Stimulated activated naive CD8-positive, alpha-beta T cell treated with anti-CD3 and anti-CD28 coated beads, Interleukin-15, amount 100 ng/mL, for 72 hours (primary cell): ENCODE measurements around the gene SPTBN5.

Experiments
- ATAC-seq: fragments of 150-1000 bp; cut with Tn5 transposase; 2 replicates; pipeline ENCODE4 v1.10.0; 2021; ENCODE audit warnings: mild to moderate bottlenecking, moderate library complexity
- DNase-seq, 2 donors: peaks; one replicate each; pipeline ENCODE4 v3.0.0; 2021 to 2022
- H3K27ac Mint-ChIP-seq, 2 donors: one replicate each; pipeline ENCODE4 v1.8.0; 2022; ENCODE audit warnings: mild to moderate bottlenecking in 2 of 2, mixed read lengths in 2 of 2, moderate library complexity in 2 of 2
- H3K27me3 Mint-ChIP-seq: one replicate; pipeline ENCODE4 v1.8.0; 2022; ENCODE audit warnings: mixed read lengths
- H3K4me1 Mint-ChIP-seq: one replicate; pipeline ENCODE4 v1.8.0; 2022; ENCODE audit warnings: mild to moderate bottlenecking, mixed read lengths
- H3K4me3 Mint-ChIP-seq, 2 donors: one replicate each; pipeline ENCODE4 v1.8.0; 2022; ENCODE audit warnings: mild to moderate bottlenecking in 2 of 2, mixed read lengths in 2 of 2, moderate library complexity in 1 of 2
- H3K9me3 Mint-ChIP-seq, 2 donors: one replicate each; pipeline ENCODE4 v1.8.0; 2022; ENCODE audit warnings: mixed read lengths in 2 of 2

Gene SPTBN5

GRCh38 chr15:41917767-41918430, 24.0 kb upstream of the SPTBN5 start:
- H3K9me3 Mint-ChIP-seq = no peaks in the 10 kb centered on the region
- DNase-seq (no peak), ATAC-seq (no peak)
- no peaks in the 10 kb centered on the region for H3K27me3 Mint-ChIP-seq
- H3K4me3 Mint-ChIP-seq = no peak overlapping the region
- H3K27ac Mint-ChIP-seq = peak overlapping the region in 1 of 2 donors; percentile 8
- peaks cover 28% of the 10 kb centered on the region for H3K4me1 Mint-ChIP-seq

DNA sequence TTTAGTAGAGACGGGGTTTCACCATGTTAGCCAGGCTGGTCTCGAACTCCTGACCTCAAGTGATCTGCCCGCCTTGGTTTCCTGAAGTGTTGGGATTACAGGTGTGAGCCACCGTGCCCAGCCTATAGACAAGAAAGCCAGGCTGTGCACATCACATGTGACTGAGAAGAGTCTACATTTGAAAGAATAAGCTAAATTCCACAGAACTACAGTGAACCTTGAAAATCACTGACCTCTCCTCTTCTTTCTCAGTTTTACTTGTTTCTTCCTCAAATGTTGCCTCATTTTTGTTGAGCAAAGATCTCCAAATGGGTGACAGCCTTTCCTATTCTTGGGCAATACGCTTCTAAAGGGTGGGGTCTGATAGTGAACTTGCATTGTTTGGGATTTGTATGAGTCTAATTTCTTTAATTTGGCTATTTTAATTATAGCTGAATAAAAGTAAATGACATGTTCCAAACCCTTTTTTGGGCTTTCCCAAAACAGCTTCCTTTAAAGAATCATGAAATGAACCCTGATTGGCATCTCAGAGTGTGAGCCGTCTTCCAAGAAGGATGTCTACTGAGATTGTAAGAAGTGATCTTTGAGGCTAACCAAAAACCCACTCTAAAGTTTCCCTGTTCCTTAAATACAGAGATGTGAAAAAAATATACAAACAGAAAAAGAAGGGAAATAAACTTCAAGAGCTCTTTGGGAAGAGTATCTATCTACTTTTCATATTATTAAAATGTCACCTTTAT, 21.6 kb upstream of the SPTBN5 start:
- Mint-ChIP-seq H3K27me3 (no peaks in the 10 kb centered on the region), H3K4me3 (no peak overlapping the region), H3K9me3 (no peaks in the 10 kb centered on the region), H3K27ac (no peak overlapping the region), H3K4me1 (peaks cover 21% of the 10 kb centered on the region)
- ATAC-seq (no peak), DNase-seq (no peak)

DNA sequence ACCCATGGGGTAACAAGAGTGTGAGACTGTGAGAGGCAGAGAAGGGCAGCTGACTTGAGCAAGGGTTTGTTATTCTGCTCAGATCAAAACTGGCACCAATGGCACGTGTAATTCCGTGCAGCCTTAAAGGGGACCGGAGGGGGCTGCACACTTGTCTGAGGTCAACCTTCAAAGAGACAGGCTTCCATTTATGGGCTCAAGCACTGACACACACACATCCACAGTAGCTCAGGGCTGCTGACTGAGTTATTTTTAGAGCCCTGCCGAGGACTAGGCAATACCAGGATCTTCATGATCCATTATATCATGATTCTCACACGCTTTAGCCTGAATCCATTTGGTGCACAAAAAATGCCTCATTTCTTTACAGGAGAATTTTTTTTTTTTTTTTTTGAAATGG, 20.6 kb upstream of the SPTBN5 start:
- no peak overlapping the region for H3K4me3 Mint-ChIP-seq
- no peaks in the 10 kb centered on the region for H3K27me3 Mint-ChIP-seq
- H3K9me3 Mint-ChIP-seq = no peaks in the 10 kb centered on the region
- H3K27ac Mint-ChIP-seq = no peak overlapping the region
- DNase-seq (no peak), ATAC-seq (no peak)
- H3K4me1 Mint-ChIP-seq = peaks cover 21% of the 10 kb centered on the region

DNA sequence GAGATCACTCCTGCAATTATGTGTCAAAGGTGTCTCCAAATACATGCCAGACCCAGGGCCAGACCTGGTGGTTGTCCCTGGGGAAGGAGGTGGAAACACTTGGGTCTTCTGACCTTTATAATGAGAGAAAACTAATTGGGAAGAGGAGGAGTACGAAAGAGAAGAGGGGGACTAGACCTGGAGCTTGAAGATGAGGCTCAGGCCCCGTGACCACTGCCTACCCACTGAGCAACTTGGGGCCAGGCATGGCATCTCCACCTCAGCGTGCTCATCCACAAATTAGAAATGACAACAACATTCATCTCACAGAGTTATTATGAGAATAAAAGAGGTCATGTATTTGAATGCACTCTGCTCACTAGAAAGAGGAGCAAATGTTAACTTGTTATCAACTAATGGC, 19.4 kb upstream of the SPTBN5 start:
- peaks cover 21% of the 10 kb centered on the region for H3K4me1 Mint-ChIP-seq

DNA sequence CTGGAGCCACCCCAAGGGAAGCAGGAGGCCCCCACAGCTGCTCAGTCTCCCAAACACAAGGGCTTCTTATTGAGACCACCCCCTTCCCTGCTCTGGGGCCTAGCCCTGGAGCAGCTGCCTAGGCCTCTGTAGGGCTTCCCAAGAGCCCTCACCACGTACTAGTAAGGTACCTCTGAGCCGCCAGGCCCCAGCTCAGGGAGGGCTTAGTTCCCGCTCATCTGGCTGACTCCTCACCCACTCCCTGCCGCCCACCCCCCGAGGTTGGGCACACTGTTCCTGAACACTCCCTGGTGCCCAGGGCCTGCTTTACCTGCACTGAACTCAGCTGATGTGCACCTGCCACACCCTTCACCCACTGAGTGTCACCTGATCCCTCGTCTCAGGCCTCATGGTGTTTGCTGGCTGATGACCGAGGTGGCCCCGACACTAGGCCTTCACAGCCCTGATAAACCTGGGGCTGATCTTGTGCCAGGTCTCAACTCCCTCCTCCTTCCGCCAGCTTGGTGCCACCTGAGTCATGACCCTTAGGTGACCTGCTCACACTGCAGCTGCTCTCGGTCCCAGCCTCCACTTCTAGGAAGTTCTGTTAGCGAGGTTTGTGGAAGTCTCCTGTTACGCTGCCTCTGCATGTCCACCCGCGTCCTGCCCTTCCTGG, 18.0 kb upstream of the SPTBN5 start:
- no peaks in the 10 kb centered on the region for H3K27me3 Mint-ChIP-seq

More for the DNA sequence above, 19.4 kb upstream of the SPTBN5 start:
- Mint-ChIP-seq H3K27me3 (no peaks in the 10 kb centered on the region), H3K9me3 (no peaks in the 10 kb centered on the region), H3K27ac (no peak overlapping the region), H3K4me3 (no peak overlapping the region)
- DNase-seq (no peak), ATAC-seq (no peak)

GRCh38 chr15:41908736-41909461, 15.0 kb upstream of the SPTBN5 start:
- Mint-ChIP-seq H3K27ac (no peak overlapping the region), H3K27me3 (no peaks in the 10 kb centered on the region), H3K4me1 (peaks cover 9% of the 10 kb centered on the region), H3K9me3 (peaks cover 0 to 5% of the 10 kb centered on the region in 2 donors), H3K4me3 (no peak overlapping the region)
- ATAC-seq (no peak), DNase-seq (no peak)

More for the DNA sequence above, 18.0 kb upstream of the SPTBN5 start:
- DNase-seq (no peak), ATAC-seq (no peak)
- H3K4me1 Mint-ChIP-seq = peaks cover 15% of the 10 kb centered on the region
- no peak overlapping the region for H3K4me3 Mint-ChIP-seq
- H3K27ac Mint-ChIP-seq = peak overlapping the region in 1 of 2 donors; percentile 15
- no peaks in the 10 kb centered on the region for H3K9me3 Mint-ChIP-seq

- H3K27me3 Mint-ChIP-seq = no peaks in the 10 kb centered on the region
- peaks cover 9% of the 10 kb centered on the region for H3K4me1 Mint-ChIP-seq
- no peak for ATAC-seq
- no peak for DNase-seq
- no peak overlapping the region for H3K27ac Mint-ChIP-seq
- peaks cover 0 to 5% of the 10 kb centered on the region in 2 donors for H3K9me3 Mint-ChIP-seq
- H3K4me3 Mint-ChIP-seq = no peak overlapping the region
Observed at GRCh38 chr15:41907141-41907540, 13.3 kb upstream of the SPTBN5 start.

DNA sequence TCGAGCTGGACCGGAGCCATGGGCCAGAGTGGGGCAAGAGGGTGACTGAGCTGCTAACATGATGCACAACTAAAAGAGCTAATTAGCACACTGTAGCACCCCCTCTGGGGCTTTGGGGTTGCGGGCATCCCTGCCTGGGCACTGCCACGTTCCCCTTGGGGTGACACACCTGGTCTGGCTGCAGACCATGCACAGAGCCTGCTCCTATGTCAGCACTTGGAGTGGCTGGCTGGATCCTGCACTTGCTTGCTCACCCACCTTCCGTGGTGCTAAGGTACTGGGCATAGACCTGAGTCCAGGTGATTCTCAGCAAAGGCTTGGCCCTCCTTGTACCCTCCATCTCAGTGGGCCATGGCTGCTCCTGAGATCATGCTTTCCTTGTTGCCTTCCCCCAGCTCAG, 12.8 kb upstream of the SPTBN5 start:
- no peaks in the 10 kb centered on the region for H3K27me3 Mint-ChIP-seq
- DNase-seq (no peak), ATAC-seq (no peak)
- H3K4me3 Mint-ChIP-seq = no peak overlapping the region
- H3K4me1 Mint-ChIP-seq = peaks cover 9% of the 10 kb centered on the region
- H3K9me3 Mint-ChIP-seq = peaks cover 0 to 5% of the 10 kb centered on the region in 2 donors
- no peak overlapping the region for H3K27ac Mint-ChIP-seq

DNA sequence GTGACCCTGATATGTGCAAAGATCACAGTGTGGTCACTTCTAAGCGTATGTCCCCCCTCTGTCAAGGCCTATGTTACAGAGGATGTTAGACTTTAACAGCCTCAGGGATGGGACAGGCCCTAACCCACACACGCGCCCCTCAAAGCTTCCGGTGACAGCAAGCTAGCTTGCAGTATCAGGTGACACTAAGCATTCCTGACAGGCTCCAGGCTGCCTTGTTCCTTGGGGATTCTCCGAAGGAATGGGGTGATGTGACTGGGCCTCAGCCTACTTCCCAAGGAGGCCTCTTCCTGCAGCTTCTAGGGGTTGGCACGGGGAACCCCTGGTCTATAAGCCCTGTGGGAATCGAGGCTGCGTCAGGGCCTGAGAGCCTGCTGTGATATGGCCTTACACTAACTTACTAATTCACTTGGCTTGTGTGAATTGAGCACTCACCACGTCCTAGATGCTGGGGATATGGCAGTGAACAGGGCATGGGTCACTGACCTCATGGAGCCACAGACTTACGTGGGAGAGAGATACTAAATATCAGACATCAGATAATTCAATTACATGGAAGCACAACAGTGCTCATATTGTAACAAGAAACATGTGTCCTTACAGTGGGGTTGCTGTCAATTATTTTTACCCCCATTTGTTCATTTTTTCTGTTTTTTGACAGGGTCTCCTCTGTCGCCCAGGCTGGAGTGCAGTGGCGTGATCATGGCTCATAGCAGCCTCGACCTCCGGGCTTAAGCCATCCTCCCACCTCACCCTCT, 11.4 kb upstream of the SPTBN5 start:
- H3K9me3 Mint-ChIP-seq = peaks cover 0 to 5% of the 10 kb centered on the region in 2 donors
- no peak overlapping the region for H3K27ac Mint-ChIP-seq
- peaks cover 9% of the 10 kb centered on the region for H3K4me1 Mint-ChIP-seq
- H3K27me3 Mint-ChIP-seq = no peaks in the 10 kb centered on the region
- no peak for DNase-seq
- no peak overlapping the region for H3K4me3 Mint-ChIP-seq
- ATAC-seq = peak; percentile 10

DNA sequence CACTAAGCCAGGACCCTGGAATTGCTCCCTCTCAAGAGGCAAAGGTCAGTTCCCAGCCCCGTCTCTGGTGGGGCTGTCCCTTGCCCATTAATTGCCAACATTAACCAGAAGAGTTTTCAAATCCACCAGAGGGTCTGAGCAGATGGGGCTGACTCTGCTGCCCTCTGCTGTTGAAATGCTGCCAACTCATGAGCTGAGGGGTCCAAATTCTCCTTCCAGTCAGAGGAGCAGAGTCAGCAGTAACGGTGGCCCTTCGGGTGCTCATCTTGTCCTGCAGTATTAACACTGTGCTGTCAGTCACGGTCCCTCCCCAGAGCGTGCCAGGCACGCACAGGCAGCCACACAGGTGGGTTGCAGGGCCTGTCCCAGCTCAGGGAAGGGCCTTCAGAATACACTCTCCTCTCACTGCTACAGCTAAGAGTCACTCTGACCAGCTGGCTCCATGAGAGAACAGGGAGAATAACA, 10.7 kb upstream of the SPTBN5 start:
- peak; percentile 61 to 64 for DNase-seq
- Mint-ChIP-seq H3K27me3 (no peaks in the 10 kb centered on the region), H3K4me3 (no peak overlapping the region), H3K9me3 (peaks cover 0 to 5% of the 10 kb centered on the region in 2 donors), H3K27ac (peak overlapping the region in 1 of 2 donors; percentile 43), H3K4me1 (peaks cover 9% of the 10 kb centered on the region)
- peak; percentile 93 for ATAC-seq

DNA sequence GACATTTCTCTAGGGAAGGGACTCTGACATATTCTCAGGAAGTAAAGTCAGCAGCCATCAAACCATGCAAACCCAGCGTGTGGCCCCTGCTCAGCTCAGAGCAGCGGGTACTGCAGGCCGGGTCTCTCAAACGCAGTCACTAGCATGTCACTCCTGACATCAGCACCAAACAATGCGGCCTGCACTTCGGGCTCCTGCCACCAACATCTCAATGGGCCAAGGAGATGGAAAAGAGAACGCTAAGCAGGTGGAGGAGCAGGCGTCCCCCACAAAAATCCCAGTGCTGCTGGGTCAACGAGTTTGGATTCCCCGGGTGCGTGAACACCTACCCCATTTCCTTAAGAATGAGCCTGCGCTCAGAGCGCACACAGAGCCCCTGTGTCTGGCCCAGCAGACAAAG, 9.9 kb upstream of the SPTBN5 start:
- peaks cover 9% of the 10 kb centered on the region for H3K4me1 Mint-ChIP-seq
- DNase-seq (no peak), ATAC-seq (no peak)
- no peak overlapping the region for H3K4me3 Mint-ChIP-seq
- no peaks in the 10 kb centered on the region for H3K27me3 Mint-ChIP-seq
- peaks cover 0 to 5% of the 10 kb centered on the region in 2 donors for H3K9me3 Mint-ChIP-seq
- no peak overlapping the region for H3K27ac Mint-ChIP-seq

DNA sequence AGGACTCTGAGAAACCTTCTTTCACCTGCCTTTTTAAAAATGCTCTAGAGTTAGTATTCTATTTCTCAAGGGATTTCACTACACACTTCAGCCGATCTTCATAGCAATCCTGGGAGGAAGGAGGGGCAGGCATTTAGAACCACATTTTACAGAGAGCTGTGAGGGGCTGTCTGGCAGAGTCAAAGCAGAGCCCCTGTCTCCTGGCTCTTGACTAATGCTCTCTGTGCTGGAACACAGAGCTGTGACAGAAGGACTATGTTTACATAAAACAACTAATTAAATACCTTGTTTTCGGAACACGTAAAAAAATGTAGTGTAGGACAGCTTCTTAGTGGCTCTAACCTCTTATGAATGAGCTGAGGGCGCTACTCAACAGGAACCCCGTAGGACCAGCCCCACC, 7.6 kb upstream of the SPTBN5 start:
- Mint-ChIP-seq H3K4me1 (peaks cover 9% of the 10 kb centered on the region), H3K4me3 (no peak overlapping the region), H3K27me3 (no peaks in the 10 kb centered on the region), H3K27ac (no peak overlapping the region), H3K9me3 (peaks cover 0 to 4% of the 10 kb centered on the region in 2 donors)
- no peak for ATAC-seq
- DNase-seq = no peak

DNA sequence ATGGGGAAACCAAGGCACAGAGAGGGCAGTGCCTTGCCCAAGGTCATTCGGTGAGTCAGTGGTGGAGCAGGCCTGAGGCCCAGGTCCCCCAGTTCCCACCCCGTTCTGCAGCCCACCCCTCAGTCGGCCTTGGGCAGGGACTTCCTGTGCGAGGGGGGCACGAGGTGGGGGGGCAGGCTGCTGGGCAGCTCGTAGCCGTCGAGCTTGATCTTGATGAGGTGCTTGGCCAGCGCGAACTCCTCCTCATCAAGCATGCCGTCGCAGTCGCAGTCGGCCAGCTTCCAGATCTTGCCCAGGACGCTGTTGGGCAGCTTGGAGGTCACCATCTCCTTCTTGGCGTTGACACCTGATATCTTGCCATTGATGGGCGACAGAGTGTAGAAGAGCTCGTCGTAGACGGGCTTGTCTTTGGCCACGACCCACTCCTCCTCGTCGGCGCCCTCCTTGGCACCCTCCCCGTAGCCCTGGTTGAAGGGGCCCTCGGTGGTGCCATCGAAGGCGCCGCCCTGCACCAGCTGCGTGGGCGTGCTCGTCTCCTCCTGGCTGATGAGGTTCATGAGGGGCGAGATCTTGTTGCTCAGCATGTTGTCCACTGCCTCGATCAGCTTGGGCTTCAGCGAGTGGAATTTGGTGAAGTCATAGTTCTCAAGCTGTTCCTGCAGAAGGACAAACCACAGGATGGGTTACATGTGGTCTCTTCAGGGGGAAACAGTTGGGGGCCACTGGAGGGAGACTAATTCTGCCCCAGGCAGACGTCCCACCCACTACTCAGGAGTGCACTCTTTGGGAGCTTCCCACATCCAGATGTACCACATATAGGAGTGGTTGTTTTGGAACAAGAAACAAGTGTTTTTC, 6.9 kb upstream of the SPTBN5 start:
- Mint-ChIP-seq H3K4me1 (peaks cover 9% of the 10 kb centered on the region), H3K9me3 (no peaks in the 10 kb centered on the region), H3K27me3 (no peaks in the 10 kb centered on the region), H3K27ac (no peak overlapping the region), H3K4me3 (no peak overlapping the region)
- no peak for ATAC-seq
- DNase-seq = no peak

GRCh38 chr15:41899854-41900442, 6.1 kb upstream of the SPTBN5 start:
- Mint-ChIP-seq H3K9me3 (no peaks in the 10 kb centered on the region), H3K4me1 (peaks cover 17% of the 10 kb centered on the region), H3K27me3 (no peaks in the 10 kb centered on the region), H3K27ac (peak overlapping the region in 1 of 2 donors; percentile 89), H3K4me3 (no peak overlapping the region)
- ATAC-seq = no peak
- DNase-seq = no peak
